T-helper 1 cell treated with Interleukin-12 subunit alpha and Interleukin-12 subunit beta and Interleukin-4 antibody, amounts not matched to agents 30 μg/mL and 1 μg/mL, for 36 hours (primary cell): ENCODE results near the gene SND1.

ENCODE experiments used
- H3K27ac Mint-ChIP-seq: one replicate; pipeline ENCODE4 v1.8.0; 2021; ENCODE audit warnings: mild to moderate bottlenecking, mixed read lengths
- H3K27me3 Mint-ChIP-seq: one replicate; pipeline ENCODE4 v1.8.0; 2021; ENCODE audit warnings: low read depth, mixed read lengths
- H3K36me3 Mint-ChIP-seq: one replicate; pipeline ENCODE4 v1.8.0; 2021; ENCODE audit warnings: low read depth, mixed read lengths
- H3K4me1 Mint-ChIP-seq: one replicate; pipeline ENCODE4 v1.8.0; 2021; ENCODE audit warnings: low read depth, mixed read lengths
- H3K4me3 Mint-ChIP-seq: one replicate; pipeline ENCODE4 v1.8.0; 2021; ENCODE audit warnings: mild to moderate bottlenecking, moderate library complexity, mixed read lengths
- H3K9me3 Mint-ChIP-seq: one replicate; pipeline ENCODE4 v1.8.0; 2021; ENCODE audit warnings: mixed read lengths

Gene SND1

DNA sequence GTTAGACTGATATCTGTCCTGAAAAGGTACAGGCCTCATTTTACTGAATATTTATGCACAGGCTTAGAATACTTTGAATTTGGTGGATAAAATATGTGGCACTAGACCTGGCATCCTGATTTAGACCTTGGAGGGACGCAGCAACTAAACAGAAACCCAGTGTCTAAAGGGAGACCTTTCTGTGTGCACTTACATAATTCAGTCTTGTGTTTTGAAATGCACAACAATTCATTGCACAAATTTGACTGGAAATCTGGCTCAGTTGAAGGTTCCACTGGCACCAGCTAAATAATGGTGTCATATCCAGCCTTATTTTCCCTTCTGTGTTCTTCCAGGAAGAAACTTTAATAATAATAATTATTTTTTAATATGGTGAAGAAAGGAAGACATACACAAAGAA lies 142.1 kb downstream of the SND1 start:
- Mint-ChIP-seq H3K27ac (no peak overlapping the region), H3K4me3 (no peak overlapping the region), H3K27me3 (no peaks in the 10 kb centered on the region), H3K4me1 (peaks cover 8% of the 10 kb centered on the region), H3K9me3 (no peaks in the 10 kb centered on the region), H3K36me3 (peaks cover 2% of the 10 kb centered on the region)

DNA sequence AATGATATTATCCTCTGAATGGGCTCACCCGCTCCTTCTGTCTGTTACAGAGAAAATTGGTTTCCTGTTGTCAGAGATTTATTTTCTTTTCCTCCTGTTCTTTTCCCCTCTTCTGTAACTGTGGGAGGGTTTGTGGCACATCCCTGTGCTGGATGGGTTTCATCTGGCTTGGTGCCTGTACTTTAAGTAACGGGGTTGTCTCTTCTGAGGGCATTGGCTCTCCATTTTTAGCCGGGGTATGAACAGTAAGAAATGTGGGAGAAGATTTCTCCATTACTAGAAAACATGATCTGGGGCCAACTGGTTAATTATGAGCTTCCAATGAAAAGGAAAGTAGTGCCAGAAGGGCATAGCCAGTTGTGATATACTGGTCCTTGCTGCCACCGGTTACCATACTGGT lies 142.6 kb downstream of the SND1 start:
- H3K9me3 Mint-ChIP-seq, result no peaks in the 10 kb centered on the region
- H3K27ac Mint-ChIP-seq, result no peak overlapping the region
- peaks cover 8% of the 10 kb centered on the region for H3K4me1 Mint-ChIP-seq

DNA sequence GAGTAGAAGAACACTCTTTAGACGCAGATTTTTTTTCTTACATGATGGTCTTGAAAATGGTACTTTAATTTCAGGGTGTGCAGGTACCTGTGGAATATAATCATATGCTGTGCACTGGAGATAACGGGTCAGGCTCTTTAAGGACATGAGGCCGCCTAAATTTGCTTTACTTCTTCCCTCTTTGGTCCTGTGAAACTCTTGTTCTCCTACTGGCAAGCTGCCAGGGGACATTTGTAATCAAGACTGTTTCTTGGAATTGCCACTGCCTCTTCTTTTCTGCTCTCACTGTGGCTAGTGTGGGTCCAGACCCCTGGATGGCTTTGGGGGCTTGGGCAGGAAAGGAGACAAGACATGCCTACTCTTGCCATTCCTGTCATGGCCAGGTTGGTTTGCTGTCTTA lies 146.0 kb downstream of the SND1 start:
- H3K27me3 Mint-ChIP-seq, result no peaks in the 10 kb centered on the region
- H3K4me1 Mint-ChIP-seq, result peaks cover 8% of the 10 kb centered on the region
- no peak overlapping the region for H3K4me3 Mint-ChIP-seq
- H3K9me3 Mint-ChIP-seq, result no peaks in the 10 kb centered on the region
- H3K27ac Mint-ChIP-seq, result no peak overlapping the region
- H3K36me3 Mint-ChIP-seq, result peaks cover 2% of the 10 kb centered on the region

More for the DNA sequence above, 142.6 kb downstream of the SND1 start:
- Mint-ChIP-seq H3K4me3 (no peak overlapping the region), H3K36me3 (peaks cover 2% of the 10 kb centered on the region), H3K27me3 (no peaks in the 10 kb centered on the region)

DNA sequence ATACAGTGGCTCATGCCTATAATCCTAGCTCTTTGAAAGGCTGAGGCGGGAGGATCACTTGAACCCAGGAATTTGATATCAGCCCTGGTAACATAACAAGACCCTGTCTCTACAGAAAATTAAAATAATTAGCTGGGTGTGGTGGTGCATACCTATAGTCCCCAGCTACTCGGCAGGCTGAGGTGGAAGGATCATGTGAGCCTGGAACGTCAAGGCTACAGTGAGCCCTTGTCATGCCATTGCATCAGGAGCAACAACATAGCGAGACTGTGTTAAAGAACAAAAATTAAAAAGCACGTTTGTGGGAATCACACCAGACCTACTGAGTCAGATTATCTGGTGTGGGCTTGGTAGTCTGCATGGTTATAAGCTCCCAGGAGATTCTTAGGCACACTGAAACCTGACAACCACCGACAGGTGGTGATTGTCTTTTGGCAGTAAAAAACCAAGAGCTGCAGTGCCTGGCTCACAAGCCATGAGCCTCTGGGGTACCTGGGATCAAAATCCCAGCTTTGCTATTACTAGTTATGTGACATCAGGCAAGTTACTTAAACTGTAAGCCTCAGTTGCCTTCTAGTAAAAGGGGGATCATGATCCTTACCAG lies 146.9 kb downstream of the SND1 start:
- H3K36me3 Mint-ChIP-seq, result peaks cover 2% of the 10 kb centered on the region
- H3K4me3 Mint-ChIP-seq, result no peak overlapping the region
- H3K4me1 Mint-ChIP-seq, result peaks cover 8% of the 10 kb centered on the region
- no peaks in the 10 kb centered on the region for H3K27me3 Mint-ChIP-seq
- no peaks in the 10 kb centered on the region for H3K9me3 Mint-ChIP-seq
- no peak overlapping the region for H3K27ac Mint-ChIP-seq

DNA sequence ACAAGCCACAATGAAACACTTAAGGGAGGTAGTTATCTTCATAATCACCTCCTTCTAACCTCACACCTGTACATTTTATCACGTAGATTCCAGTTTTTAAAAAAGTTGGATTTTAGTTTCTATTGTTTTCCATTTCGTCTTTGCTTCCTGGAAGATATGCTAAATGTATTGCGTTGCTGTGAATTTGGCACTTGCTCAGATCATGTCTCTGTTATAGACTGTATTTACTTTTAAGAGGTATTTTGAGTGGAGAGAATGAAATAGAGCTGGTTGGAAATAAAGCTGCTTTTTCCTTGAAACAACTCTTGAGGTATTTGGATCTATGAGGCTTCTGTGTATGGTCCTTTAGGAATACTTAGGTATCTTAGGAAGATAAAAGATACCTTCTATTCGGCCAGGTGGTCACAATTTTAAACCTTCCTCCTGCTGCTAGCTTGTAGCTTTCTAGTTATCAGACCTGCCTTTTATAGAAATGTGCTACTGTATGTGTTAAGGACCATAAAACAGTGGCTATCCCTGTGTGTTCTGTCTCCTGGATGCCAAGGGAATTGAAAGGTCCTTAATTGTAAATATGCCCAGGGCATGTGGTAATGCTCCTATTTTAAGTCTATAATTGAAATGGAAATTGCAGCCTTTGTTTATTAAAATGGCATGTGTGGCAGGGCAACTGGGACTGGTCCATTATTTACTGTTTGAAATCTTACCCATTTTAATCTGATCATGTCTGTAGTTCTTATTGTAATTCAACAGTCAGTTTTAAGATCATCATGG lies 147.7 kb downstream of the SND1 start:
- H3K36me3 Mint-ChIP-seq, result peaks cover 2% of the 10 kb centered on the region
- no peaks in the 10 kb centered on the region for H3K27me3 Mint-ChIP-seq
- no peaks in the 10 kb centered on the region for H3K9me3 Mint-ChIP-seq
- H3K4me3 Mint-ChIP-seq, result no peak overlapping the region
- peaks cover 8% of the 10 kb centered on the region for H3K4me1 Mint-ChIP-seq
- H3K27ac Mint-ChIP-seq, result no peak overlapping the region

DNA sequence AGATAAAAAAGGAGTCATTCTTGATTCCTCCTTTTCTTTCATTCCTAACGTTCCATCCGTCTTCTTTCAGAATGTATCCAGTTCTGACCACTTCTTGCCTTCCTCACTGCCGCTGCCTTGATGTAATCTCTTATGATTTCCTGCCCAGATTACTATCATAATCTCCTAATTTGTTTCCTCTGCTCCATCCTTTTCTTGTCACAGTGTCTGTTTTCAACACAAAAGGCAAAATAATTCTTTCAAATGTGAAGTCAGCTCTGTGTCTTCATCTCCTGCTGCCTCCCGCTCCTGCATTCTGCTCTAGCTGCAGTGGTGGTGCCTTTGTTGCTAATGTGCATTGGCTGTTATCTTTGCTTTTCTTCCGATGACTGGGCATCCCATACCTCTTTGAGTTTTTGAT lies 150.9 kb downstream of the SND1 start:
- Mint-ChIP-seq H3K4me1 (peaks cover 11% of the 10 kb centered on the region), H3K27me3 (no peaks in the 10 kb centered on the region), H3K36me3 (peaks cover 4% of the 10 kb centered on the region), H3K9me3 (no peaks in the 10 kb centered on the region), H3K4me3 (no peak overlapping the region), H3K27ac (no peak overlapping the region)

DNA sequence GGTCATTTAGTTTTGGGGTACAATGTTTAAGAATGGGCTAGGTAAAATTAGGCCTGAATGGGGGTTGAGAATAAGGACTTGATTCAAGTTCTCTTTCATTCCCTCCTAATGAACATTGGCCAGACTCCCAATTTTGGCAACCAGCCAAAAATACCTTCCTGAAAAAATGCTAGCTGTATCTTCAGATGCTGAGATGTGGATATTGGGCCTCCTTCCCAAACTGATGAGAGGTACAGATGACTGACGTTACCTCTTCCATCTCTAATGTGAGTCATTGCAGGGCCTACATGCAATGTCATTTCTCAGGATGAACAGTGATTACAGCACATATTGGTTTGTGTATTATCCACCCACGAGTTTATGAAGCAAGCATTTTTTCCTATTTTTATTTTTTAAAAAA lies 151.6 kb downstream of the SND1 start:
- no peak overlapping the region for H3K4me3 Mint-ChIP-seq
- H3K36me3 Mint-ChIP-seq, result peaks cover 5% of the 10 kb centered on the region
- no peaks in the 10 kb centered on the region for H3K27me3 Mint-ChIP-seq
- peaks cover 12% of the 10 kb centered on the region for H3K4me1 Mint-ChIP-seq
- H3K27ac Mint-ChIP-seq, result no peak overlapping the region
- no peaks in the 10 kb centered on the region for H3K9me3 Mint-ChIP-seq

DNA sequence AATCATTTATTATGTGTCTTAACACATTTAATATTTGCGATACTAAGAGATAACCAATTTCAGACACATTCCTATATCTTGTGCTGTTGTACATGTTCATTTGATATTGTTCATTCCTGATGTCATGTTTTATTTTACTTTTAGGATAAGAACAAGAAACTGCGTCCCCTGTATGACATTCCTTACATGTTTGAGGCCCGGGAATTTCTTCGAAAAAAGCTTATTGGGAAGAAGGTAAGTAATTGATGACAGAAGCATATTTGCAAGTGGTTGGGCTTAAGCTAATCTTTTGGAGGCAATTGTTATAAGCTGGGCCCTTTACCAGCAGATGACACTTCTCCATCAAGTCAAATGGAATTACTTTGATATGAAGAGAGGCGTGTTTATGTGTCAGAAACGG lies 155.3 kb downstream of the SND1 start:
- Mint-ChIP-seq H3K4me1 (peaks cover 13% of the 10 kb centered on the region), H3K27me3 (no peaks in the 10 kb centered on the region), H3K27ac (no peak overlapping the region), H3K36me3 (peaks cover 7% of the 10 kb centered on the region), H3K4me3 (no peak overlapping the region), H3K9me3 (no peaks in the 10 kb centered on the region)

DNA sequence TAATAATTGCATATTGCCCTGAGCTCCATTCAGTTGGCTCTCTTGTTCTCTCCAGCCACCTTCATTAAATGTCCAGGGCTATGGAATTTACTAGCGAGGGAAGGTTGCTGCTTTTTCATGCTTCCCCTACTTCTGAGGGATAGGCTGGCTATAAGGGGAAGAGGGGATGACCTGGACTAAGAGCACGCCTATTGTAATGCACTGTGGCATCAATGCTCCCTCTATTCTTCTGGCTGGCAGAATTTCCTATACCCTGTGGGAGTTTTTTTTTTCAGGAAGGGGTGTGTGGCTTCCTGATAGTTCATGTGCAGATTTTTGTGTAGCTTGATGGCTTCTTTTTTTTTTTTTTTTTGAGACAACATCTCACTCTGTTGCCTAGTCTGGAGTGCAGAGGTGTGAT lies 155.8 kb downstream of the SND1 start:
- H3K4me3 Mint-ChIP-seq, result no peak overlapping the region
- no peaks in the 10 kb centered on the region for H3K27me3 Mint-ChIP-seq
- H3K4me1 Mint-ChIP-seq, result peaks cover 13% of the 10 kb centered on the region
- H3K36me3 Mint-ChIP-seq, result peaks cover 7% of the 10 kb centered on the region
- H3K27ac Mint-ChIP-seq, result no peak overlapping the region
- H3K9me3 Mint-ChIP-seq, result no peaks in the 10 kb centered on the region

DNA sequence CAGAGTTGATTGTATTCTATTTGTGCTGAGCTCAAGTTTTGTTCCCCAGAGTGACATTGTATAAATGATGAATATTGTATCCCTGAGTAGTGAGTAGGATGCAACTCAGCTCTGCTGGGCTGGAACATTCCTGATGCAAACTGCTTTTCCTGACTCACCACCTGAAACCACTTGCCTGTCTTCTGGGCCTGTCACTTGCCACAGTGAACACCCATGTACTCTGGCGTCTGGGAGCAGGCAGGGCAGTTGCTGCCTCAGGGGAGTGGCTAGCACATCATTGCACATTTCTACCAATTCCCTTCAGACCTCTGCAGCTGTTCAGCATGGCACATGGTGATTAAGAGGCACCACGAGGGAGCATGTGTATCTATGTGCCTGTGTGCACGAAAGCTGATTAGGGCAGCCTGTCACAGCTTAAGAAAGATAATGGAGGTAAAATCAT lies 157.3 kb downstream of the SND1 start:
- Mint-ChIP-seq H3K4me3 (no peak overlapping the region), H3K27ac (no peak overlapping the region), H3K36me3 (peaks cover 12% of the 10 kb centered on the region), H3K27me3 (no peaks in the 10 kb centered on the region), H3K4me1 (peaks cover 13% of the 10 kb centered on the region), H3K9me3 (no peaks in the 10 kb centered on the region)

DNA sequence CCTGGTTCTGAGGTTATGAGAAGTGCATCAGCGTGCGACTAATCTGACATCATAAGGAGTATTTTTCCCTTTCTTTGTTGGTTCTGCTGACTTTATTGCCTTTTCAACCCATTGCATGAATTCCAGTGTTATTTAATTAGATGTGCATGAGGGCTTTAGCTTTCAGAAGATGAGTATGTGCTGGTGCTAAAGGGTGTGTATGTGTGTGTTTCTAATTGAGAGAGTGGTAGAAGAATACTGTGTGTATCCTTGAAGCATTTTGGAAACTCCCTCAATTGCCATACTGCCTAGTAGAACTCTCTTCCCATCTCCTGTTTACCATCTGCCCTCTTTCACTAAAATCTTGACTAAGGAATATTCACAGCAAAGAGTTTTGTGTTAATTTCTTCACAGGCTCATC lies 158.1 kb downstream of the SND1 start:
- Mint-ChIP-seq H3K27me3 (no peaks in the 10 kb centered on the region), H3K4me3 (no peak overlapping the region), H3K9me3 (no peaks in the 10 kb centered on the region), H3K4me1 (peaks cover 14% of the 10 kb centered on the region), H3K36me3 (peaks cover 12% of the 10 kb centered on the region), H3K27ac (no peak overlapping the region)

DNA sequence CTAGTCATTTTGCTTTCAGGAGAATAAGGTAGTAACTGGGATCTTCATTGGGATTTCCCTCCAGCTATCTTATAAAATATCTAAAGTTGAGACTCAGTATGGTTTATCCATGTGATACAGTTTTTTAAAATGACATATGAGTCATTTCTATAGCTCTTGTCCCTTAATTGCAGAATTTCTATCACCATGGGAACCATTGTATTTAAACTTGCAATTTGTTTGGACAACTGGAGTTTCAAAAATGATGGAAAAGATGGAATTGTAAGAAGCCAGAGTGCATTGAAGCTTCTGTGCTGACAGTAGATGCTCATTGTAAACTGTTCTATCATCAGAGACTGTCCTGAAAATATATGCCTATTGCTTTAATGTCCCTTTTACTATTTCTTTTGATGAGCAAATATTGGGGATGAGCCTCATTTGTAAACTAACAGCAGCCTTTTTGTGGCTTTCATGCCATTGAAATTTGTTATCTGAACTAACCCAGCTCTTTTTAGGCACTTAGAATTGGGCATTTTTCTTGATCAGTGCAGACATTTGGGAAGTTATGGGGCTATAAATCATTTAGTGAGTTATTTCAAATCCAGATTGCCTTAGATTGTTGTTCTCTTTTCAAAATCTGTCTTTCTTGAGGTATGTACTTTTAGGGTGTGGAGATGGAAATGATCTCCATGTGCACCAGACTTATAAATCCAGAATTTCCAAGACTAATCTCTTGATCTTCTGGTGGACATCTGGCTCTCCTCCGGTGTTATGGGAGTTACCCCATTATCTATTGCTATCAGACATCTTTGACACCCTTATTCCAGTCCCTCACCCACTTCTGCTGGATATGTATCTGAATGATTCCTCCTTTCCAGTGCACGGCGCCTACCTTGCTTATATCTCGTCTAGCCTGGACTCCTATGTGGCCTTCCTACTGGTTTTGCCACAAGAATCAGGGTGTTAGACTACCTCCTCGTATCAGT lies 159.0 kb downstream of the SND1 start:
- peaks cover 10% of the 10 kb centered on the region for H3K4me1 Mint-ChIP-seq
- H3K4me3 Mint-ChIP-seq, result no peak overlapping the region
- H3K9me3 Mint-ChIP-seq, result no peaks in the 10 kb centered on the region
- no peaks in the 10 kb centered on the region for H3K27me3 Mint-ChIP-seq
- H3K36me3 Mint-ChIP-seq, result peaks cover 16% of the 10 kb centered on the region
- no peak overlapping the region for H3K27ac Mint-ChIP-seq

DNA sequence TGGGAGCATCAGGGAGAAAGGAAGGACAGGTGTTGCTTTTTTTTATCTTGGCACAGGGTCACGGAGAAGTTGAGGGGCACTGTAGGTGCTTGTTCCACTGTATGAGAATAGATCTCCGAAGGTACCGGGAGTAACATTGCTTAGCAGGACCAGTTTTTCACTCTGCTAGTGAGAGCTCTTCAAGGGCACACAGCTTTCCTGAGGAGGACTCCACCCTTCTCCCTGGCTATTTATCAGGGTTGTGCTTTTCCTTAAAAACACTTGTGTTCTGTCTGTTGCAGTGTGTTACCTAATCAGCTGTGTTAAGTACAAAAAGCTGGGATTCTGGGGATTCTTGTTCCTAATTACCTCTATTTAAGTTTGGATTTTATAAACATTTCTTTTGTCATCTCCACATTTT lies 160.5 kb downstream of the SND1 start:
- Mint-ChIP-seq H3K27ac (no peak overlapping the region), H3K27me3 (no peaks in the 10 kb centered on the region), H3K36me3 (peaks cover 16% of the 10 kb centered on the region), H3K9me3 (no peaks in the 10 kb centered on the region), H3K4me1 (peaks cover 7% of the 10 kb centered on the region), H3K4me3 (no peak overlapping the region)

DNA sequence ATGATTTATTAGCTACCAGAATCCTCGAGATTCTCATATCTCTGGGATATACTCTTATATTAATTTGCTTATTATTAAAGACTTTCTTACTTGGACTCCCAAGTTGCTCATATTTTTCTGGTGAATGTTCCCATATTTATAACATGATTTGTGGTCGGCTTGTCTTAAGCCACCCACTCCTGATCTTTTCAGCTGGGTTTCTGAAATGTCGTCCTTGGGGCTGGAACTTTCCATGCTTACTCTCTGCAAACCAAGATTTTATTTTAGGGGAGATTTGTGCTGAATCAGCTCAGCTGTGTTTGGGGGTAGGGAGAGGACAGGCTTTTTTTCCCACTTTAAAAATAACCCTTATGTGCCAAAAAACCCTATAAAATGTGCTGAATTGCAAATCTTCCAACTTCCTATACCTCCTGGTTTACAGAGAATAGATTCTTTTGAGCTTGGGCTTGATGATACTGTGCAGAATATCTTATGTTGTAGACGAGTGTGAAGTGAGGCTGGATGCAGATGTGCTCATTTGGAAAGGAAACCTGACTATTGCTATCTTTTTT lies 162.1 kb downstream of the SND1 start:
- Mint-ChIP-seq H3K4me3 (no peak overlapping the region), H3K27me3 (no peaks in the 10 kb centered on the region), H3K36me3 (peaks cover 12% of the 10 kb centered on the region), H3K4me1 (peaks cover 11% of the 10 kb centered on the region), H3K9me3 (no peaks in the 10 kb centered on the region), H3K27ac (no peak overlapping the region)
